Gastroesophageal sphincter (tissue), 3 donors: ENCODE measurements around the gene GPATCH1.

Experiments
- EP300 ChIP-seq: sonication (generic); formaldehyde crosslinking; IDR thresholded peaks from one replicate; pipeline ENCODE4 v1.6.1; 2017; ENCODE audit warnings: antibody characterized with exemption, mild to moderate bottlenecking
- POLR2A ChIP-seq, 2 donors: fragments of 450-650 bp; IDR thresholded peaks; one replicate each; pipeline ENCODE4 v1.6.1; 2017; ENCODE audit warnings: antibody characterized with exemption in 2 of 2, mild to moderate bottlenecking in 2 of 2, moderate library complexity in 1 of 2
- POLR2AphosphoS5 ChIP-seq: sonication (generic); formaldehyde crosslinking; IDR thresholded peaks from one replicate; pipeline ENCODE4 v1.6.1; 2017; ENCODE audit warnings: antibody characterized with exemption
- TF ChIP-seq, protein P1 (sequence below), 4 experiments: fragments of 200-600 bp in 2 of 4; fragments of 450-650 bp in 2 of 4; sonication (generic) in 1 of 4; IDR thresholded peaks; one replicate each; pipeline ENCODE4 v1.5.1; 2017 to 2019; ENCODE audit warnings: antibody characterized with exemption in 4 of 4, mild to moderate bottlenecking in 2 of 4, moderate library complexity in 2 of 4

DNA sequence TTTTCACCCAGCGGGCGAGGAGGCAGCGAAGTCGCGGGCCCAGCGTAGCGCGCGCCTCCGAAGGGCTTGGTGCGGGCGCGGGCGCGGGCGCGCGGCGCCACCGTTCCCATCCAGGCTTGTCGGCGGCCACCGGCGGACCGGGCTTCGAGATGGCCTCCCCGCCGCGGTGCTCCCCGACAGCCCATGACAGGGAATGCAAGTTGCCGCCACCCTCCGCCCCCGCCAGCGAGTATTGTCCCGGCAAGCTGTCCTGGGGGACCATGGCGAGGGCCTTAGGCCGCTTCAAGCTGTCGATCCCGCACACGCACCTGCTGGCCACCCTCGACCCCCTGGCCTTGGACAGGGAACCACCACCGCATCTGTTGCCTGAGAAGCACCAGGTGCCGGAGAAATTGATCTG, 51.0 kb downstream of the GPATCH1 start, which contains the start of gene WDR88:
- TF ChIP-seq POLR2AphosphoS5 (no peak), POLR2A (IDR thresholded peaks at IDR 0.05) (no peak), EP300 (no peak)
- TF ChIP-seq, protein P1, sequence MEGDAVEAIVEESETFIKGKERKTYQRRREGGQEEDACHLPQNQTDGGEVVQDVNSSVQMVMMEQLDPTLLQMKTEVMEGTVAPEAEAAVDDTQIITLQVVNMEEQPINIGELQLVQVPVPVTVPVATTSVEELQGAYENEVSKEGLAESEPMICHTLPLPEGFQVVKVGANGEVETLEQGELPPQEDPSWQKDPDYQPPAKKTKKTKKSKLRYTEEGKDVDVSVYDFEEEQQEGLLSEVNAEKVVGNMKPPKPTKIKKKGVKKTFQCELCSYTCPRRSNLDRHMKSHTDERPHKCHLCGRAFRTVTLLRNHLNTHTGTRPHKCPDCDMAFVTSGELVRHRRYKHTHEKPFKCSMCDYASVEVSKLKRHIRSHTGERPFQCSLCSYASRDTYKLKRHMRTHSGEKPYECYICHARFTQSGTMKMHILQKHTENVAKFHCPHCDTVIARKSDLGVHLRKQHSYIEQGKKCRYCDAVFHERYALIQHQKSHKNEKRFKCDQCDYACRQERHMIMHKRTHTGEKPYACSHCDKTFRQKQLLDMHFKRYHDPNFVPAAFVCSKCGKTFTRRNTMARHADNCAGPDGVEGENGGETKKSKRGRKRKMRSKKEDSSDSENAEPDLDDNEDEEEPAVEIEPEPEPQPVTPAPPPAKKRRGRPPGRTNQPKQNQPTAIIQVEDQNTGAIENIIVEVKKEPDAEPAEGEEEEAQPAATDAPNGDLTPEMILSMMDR (IDR thresholded peaks at IDR 0.05): no peak
